HepG2 (cell line): ENCODE results near the gene ERCC5. TPM values are rescaled to one million over a fixed set of nuclear protein-coding genes. Genes with fewer than 3 reads are reported as not detected.
A peak's percentile ranks its signal among the peaks of the same experiment; 100 is the strongest.

ENCODE experiments used
- ATAC-seq: fragments of 200-7000 bp; cut with Tn5 transposase; 3 replicates; pipeline ENCODE4 v1.9.1; 2020; ENCODE audit warnings: mild to moderate bottlenecking, moderate library complexity
- BruUV-seq: library from RNA; stranded (reverse); fragments of 400-500 nt; replicated peaks from 2 replicates; lab custom pipeline; 2021; lab: Mats Ljungman, UMichigan
- CTCF ChIA-PET: fragments of 300-600 bp; formaldehyde crosslinking; extraction: SDS; loops from one replicate; lab custom pipeline; 2021; ENCODE audit warnings: low total read pairs, inconsistent platforms, low intra/inter-chr PET ratio; lab: Yijun Ruan, JAX
- POLR2A ChIA-PET: fragments of 350-600 bp; sonication (Branson Sonifier 250); formaldehyde crosslinking; loops from one replicate; lab custom pipeline; 2020; ENCODE audit warnings: antibody characterized with exemption, inconsistent platforms; lab: Yijun Ruan, JAX
- DNase-seq: peaks from one replicate; pipeline ENCODE4 v3.0.0-alpha.2; 2015; ENCODE audit warnings: low spot score
- FAIRE-seq: peaks from 3 replicates; lab custom pipeline; 2011; peaks lifted over from hg19 to GRCh38; lab: Jason Lieb, UNC
- H2AFZ ChIP-seq: one replicate; pipeline ENCODE4 v1.6.1; 2011; ENCODE audit warnings: low read length, inconsistent platforms
- H3K27ac ChIP-seq: fragments of 300-600 bp; 3 replicates; pipeline ENCODE4 v1.8.0; 2011; ENCODE audit warnings: mixed run types, mild to moderate bottlenecking, mixed read lengths, low read length, inconsistent platforms; ENCODE audit not compliant: insufficient read depth; ENCODE audit errors: extremely low read length
- H3K27me3 ChIP-seq, 2 experiments: fragments of 200-600 bp in 1 of 2; 2 replicates in 1 of 2; 3 replicates in 1 of 2; pipeline versions ENCODE4 v1.6.0 to v1.8.0; 2011; ENCODE audit warnings: low read length in 2 of 2, mild to moderate bottlenecking in 2 of 2, moderate library complexity in 2 of 2, inconsistent platforms in 1 of 2; ENCODE audit not compliant: insufficient read depth in 2 of 2, control insufficient read depth in 1 of 2
- H3K36me3 ChIP-seq, 2 experiments: fragments of 200-600 bp in 1 of 2; replicated peaks in 1 of 2; 2 replicates in 1 of 2; 3 replicates in 1 of 2; pipeline versions ENCODE4 v1.5.1 to v1.8.0; 2011; ENCODE audit warnings: low read length in 2 of 2, inconsistent platforms in 1 of 2; ENCODE audit not compliant: insufficient read depth in 2 of 2, control insufficient read depth in 1 of 2
- H3K4me1 ChIP-seq: 2 replicates; pipeline ENCODE4 v1.5.1; 2012; ENCODE audit warnings: low read length, inconsistent platforms; ENCODE audit not compliant: insufficient read depth
- H3K4me2 ChIP-seq: 2 replicates; pipeline ENCODE4 v1.6.0; 2011; ENCODE audit warnings: low read depth, low read length, inconsistent platforms
- H3K4me3 ChIP-seq, 3 experiments: fragments of 200-600 bp in 1 of 3; sonication (generic), shearing (Covaris generic) in 1 of 3; replicated peaks in 1 of 3; 2 replicates each; pipeline ENCODE4 v1.5.1; 2011 to 2016; ENCODE audit warnings: low read length in 3 of 3, inconsistent platforms in 2 of 3, low read depth in 2 of 3, mild to moderate bottlenecking in 2 of 3, control low read depth in 1 of 3, mixed read lengths in 1 of 3; ENCODE audit not compliant: insufficient read depth in 1 of 3
- H3K79me2 ChIP-seq: one replicate; pipeline ENCODE4 v1.6.1; 2011; ENCODE audit warnings: low read length, inconsistent platforms; ENCODE audit not compliant: insufficient read depth
- H3K9ac ChIP-seq: 2 replicates; pipeline ENCODE4 v1.6.0; 2011; ENCODE audit warnings: mild to moderate bottlenecking, low read depth, low read length, inconsistent platforms; ENCODE audit not compliant: insufficient read depth
- H3K9me3 ChIP-seq: 2 replicates; pipeline ENCODE4 v1.5.1; 2012; ENCODE audit warnings: mild to moderate bottlenecking, low read length
- H4K20me1 ChIP-seq: 2 replicates; pipeline ENCODE4 v1.6.0; 2011; ENCODE audit warnings: inconsistent platforms, mild to moderate bottlenecking, low read length, moderate library complexity; ENCODE audit not compliant: insufficient read depth
- EED ChIP-seq: sonication (generic); formaldehyde crosslinking; IDR thresholded peaks from 2 replicates; pipeline ENCODE4 v1.5.0; 2020; ENCODE audit warnings: mild to moderate bottlenecking, missing genetic modification reagents
- FOXO1 ChIP-seq: sonication (generic); formaldehyde crosslinking; IDR thresholded peaks from 2 replicates; pipeline ENCODE4 v1.4.0; 2020; ENCODE audit warnings: missing genetic modification reagents
- GPN1 ChIP-seq: sonication (generic); formaldehyde crosslinking; IDR thresholded peaks from 2 replicates; pipeline ENCODE4 v1.5.1; 2020; ENCODE audit warnings: missing genetic modification reagents, borderline replicate concordance
- JUND ChIP-seq: sonication (generic); formaldehyde crosslinking; IDR thresholded peaks from 2 replicates; pipeline ENCODE4 v1.8.0; 2022; ENCODE audit warnings: mild to moderate bottlenecking, missing genetic modification reagents
- NFKBIZ ChIP-seq: IDR thresholded peaks from 2 replicates; pipeline ENCODE4 v1.6.1; 2018; ENCODE audit warnings: missing genetic modification reagents, missing compliant biosample characterization
- SKI ChIP-seq: fragments of 450-650 bp; IDR thresholded peaks from one replicate; pipeline ENCODE4 v1.6.1; 2018; ENCODE audit warnings: mild to moderate bottlenecking; ENCODE audit not compliant: partially characterized antibody
- TFE3 ChIP-seq: IDR thresholded peaks from 2 replicates; pipeline ENCODE4 v1.6.1; 2016
- ZNF574 ChIP-seq: sonication (generic); formaldehyde crosslinking; IDR thresholded peaks from 2 replicates; pipeline ENCODE4 v1.4.0; 2020; ENCODE audit warnings: missing genetic modification reagents
- WGBS: methylation state at CpG from one replicate; pipeline ENCODE4 v1.1.6; 2017; ENCODE audit warnings: low lambda C conversion rate; 5-methylcytosine and 5-hydroxymethylcytosine counted together
- in situ Hi-C: cut with HindIII; loops from 2 replicates; pipeline ENCODE4 v1.10.0; 2017; ENCODE audit warnings: low pct_unique_long_range_greater_than_20kb; ENCODE audit not compliant: extremely low pct_ligation_motif_present
- intact Hi-C: fragments of 100-400 bp; cut with micrococcal nuclease; formaldehyde crosslinking; loops from one replicate; pipeline ENCODE4 v1.10.0; 2022; ENCODE audit not compliant: unreplicated experiment
- polyA plus RNA-seq, 8 experiments: library from polyadenylated mRNA; depleted of rRNA in 3 of 8; stranded (reverse) in 7 of 8; unstranded in 1 of 8; fragments of >200 nt; fragmentation: Illumina TruSeq in 4 of 8; extraction: Trizol in 4 of 8; gene quantifications; 2 replicates each; pipeline versions ENCODE4 v1.2.1 to v1.2.3, GENCODE V29; 2011 to 2016; ENCODE audit warnings: low read depth in 4 of 8, missing spikeins in 1 of 8, mixed read lengths in 1 of 8; ENCODE audit not compliant: insufficient read depth in 1 of 8
- total RNA-seq, 5 experiments: library from RNA; depleted of rRNA; stranded (reverse); fragments of >200 nt; fragmentation: Illumina TruSeq; extraction: Trizol; gene quantifications; 2 replicates each; pipeline ENCODE4 v1.2.3, GENCODE V29; 2016; ENCODE audit warnings: low read depth in 1 of 5

ERCC5 gene
- total and polyA plus RNA-seq, 2 of the 13 experiments (the other 11 are each of a cell fraction or from before 2014, with no cell fraction given) = 12.9 to 35.5 TPM

- no peak for FAIRE-seq
- CTCF ChIA-PET = no interaction called here
- in situ Hi-C loops = loop anchor here (25.0 kb wide), 1 partner anchor 236 kb away; no protein-coding TSS in a partner anchor
These were observed 55.9 kb downstream of the ERCC5 start for GRCh38 chr13:102901615-102902305.

More at GRCh38 chr13:102901615-102902305, 55.9 kb downstream of the ERCC5 start:
- Histone ChIP-seq H3K27me3 (no peaks in the 10 kb centered on the region), H3K9me3 (no peaks in the 10 kb centered on the region), H3K27ac (no peak overlapping the region), H3K4me3 (no peak overlapping the region), H3K4me2 (0 out of 2 replicates have a peak overlapping the region, but pooled peaks have one; percentile 11), H3K79me2 (no peaks in the 10 kb centered on the region), H4K20me1 (no peaks in the 10 kb centered on the region), H2AFZ (no peak overlapping the region), H3K9ac (no peak overlapping the region), H3K36me3 (no peaks in the 10 kb centered on the region)
- 47% methylated on average over 5 of the region's 5 CpGs for WGBS
- no peak for ATAC-seq
- DNase-seq = no peak
- BruUV-seq = no TSS peak
- TF ChIP-seq GPN1 (no peak), TFE3 (CRISPR knock-in tag) (no peak), SKI (no peak), NFKBIZ (CRISPR knock-in tag) (no peak), JUND (CRISPR knock-in tag) (no peak), EED (CRISPR knock-in tag) (no peak), FOXO1 (CRISPR knock-in tag) (no peak), ZNF574 (CRISPR knock-in tag) (no peak)
- TF ChIP-seq, all 625 proteins: peak for 0
- POLR2A ChIA-PET = no interaction called here
- intact Hi-C loops = loop anchor here (2.0 kb wide), 1 partner anchor 31 kb away; no protein-coding TSS in a partner anchor
- peaks cover 61% of the 10 kb centered on the region for H3K4me1 ChIP-seq
